Measurements from ENCODE around the gene FGF19.

The FGF19 gene, protein sequence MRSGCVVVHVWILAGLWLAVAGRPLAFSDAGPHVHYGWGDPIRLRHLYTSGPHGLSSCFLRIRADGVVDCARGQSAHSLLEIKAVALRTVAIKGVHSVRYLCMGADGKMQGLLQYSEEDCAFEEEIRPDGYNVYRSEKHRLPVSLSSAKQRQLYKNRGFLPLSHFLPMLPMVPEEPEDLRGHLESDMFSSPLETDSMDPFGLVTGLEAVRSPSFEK

DNA sequence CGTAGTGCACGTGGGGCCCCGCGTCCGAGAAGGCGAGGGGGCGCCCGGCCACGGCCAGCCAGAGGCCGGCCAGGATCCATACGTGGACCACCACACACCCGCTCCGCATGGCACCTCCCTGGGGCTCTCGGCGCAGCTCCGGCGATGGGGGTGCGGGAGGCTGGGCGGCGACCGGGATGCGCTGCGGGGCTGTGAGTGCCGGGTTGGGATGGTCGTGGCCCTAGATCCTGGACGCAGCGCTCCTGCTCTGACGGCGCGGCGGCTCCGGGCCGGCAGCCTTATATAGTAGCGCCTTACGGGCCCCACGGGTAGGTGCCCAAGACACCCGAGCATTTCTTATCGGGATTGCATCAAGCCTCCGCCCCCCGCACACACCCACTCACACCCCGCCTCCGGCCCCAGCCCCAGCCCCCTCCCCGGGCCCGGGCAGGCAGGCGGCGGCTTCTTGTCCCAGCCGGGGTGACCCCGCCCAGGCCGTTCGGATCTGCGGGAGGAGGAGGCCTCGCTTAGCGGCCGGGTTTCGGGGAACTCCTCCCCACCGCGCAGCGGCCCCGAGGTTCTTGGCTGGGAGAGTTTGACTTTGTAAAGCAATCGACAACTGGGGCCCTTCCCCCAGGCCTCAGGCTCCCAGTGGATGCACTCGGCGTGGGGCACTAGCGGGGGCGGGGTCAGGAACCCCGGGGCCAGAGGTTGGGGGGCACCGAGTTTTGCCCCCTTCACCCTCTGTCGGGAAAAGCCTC is at the start of gene FGF19:
FGF19 (minus strand) TSS at position 255 of the 740 bp plus-strand sequence; CDS start at position 109, 146 bp downstream.
- no peak for DNase-seq (ENCODE audit: low read depth)

DNA sequence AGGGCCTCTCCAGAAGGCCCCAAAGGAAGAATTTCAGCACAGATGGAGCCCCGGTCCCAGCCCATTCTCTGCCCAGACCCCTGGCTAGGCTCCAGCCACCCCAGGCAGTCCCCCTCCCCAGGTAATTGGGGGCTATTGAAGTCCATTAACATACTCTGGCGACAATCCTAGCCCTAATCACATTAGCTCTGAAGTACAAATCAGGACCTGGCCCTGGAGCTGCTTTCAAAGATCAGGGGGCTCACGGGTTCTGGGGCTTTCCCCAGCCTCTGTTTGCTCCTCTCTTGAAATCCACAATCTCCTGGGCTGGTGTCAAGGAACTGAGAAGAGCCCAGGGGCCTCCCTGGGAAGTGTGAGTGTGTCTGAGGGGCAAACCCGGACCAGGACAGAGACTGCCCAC is 49.1 kb upstream of the FGF19 start:
- no peak for DNase-seq (ENCODE audit: low read depth)

DNA sequence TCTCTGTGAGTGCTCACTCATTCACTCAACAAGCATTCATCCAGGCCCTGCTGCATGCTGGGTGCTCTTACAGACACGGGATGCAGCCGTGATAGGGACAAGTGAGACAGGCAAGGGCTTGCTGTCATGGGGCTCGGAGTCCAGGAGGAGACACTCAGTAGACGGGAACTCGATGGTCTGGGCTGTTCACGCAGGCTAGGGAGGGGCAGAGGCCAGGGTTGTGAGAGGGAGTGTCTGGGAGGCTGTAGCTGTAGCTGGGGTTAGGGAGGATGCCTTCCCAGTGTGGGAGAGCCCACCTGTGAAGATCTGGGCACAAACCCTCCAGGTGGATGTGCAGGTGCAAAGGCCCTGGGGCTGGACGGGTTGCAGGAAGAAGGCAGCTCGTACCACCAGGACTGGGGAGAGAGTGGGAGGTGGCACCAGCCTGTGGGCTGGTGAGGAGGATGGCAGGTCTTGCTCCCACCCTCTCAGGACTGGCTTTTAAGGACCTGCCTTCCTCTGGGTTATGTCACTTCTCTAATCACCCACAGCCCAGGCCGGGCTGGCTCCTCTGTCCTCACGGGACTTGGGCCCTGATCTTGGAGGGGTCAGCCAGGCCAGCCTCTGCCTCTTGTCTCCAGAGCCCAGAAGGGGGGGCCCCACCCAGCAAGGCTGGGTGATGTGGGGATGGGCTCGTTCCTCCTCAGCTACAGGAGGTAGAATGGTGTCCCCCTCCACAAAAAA is 47.2 kb upstream of the FGF19 start:
- DNase-seq (ENCODE audit: low read depth), result no peak

DNA sequence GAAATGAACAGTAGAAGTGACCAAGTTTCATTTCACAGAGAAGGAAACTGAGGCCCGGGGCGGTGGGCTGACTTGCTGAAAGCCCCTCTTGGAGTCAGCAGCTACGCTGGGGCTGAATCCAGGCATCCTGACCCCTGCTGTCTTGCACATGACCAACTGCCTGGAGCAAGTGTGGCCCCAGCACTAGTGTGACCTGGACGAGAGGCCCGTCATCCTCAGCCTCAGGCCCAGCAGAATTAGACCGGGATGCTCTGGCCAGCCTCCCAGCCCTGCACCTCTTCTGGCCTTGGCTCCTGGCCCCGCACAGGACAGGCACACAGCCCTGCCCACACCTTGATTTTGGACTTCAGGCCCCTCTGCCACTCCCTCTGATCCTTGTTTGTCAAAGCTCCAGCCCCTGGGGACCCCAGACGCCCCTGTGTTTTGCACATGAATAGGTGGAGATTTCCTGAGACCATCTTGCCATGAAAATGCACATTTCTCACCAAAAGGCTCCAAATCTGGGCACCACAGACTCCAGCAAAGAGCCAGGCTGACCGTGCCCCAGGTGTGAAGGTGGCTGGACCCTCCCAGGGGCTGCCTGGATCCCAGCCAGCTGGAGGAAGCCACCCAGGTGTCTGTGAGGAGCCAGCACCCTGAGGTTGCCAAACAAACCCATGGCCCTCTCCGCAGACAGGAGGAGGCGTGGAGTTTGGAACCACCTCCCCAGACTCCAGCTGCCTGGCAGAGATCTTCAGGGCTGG is 46.5 kb upstream of the FGF19 start:
- DNase-seq (ENCODE audit: low read depth), result no peak

DNA sequence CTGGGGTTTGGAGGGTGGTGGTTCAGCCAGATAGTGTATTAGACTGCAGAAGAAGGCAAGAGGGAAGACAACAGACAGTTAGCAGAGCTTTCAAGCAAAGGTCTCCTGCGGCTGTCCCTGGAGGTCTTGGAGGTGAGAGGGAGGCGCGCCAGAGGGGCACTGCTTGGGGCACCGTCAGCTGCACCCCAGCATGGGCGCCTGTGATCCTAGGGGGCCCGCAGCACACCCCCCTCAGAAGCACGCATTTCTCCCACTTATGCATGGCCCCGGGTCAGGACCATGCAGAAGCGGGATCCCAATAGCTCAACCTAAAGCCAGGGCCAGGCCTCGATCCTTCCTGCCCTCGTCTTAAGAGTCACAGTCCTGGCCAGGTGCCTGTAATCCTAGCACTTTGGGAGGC is 44.8 kb upstream of the FGF19 start:
- DNase-seq (ENCODE audit: low read depth), result no peak

DNA sequence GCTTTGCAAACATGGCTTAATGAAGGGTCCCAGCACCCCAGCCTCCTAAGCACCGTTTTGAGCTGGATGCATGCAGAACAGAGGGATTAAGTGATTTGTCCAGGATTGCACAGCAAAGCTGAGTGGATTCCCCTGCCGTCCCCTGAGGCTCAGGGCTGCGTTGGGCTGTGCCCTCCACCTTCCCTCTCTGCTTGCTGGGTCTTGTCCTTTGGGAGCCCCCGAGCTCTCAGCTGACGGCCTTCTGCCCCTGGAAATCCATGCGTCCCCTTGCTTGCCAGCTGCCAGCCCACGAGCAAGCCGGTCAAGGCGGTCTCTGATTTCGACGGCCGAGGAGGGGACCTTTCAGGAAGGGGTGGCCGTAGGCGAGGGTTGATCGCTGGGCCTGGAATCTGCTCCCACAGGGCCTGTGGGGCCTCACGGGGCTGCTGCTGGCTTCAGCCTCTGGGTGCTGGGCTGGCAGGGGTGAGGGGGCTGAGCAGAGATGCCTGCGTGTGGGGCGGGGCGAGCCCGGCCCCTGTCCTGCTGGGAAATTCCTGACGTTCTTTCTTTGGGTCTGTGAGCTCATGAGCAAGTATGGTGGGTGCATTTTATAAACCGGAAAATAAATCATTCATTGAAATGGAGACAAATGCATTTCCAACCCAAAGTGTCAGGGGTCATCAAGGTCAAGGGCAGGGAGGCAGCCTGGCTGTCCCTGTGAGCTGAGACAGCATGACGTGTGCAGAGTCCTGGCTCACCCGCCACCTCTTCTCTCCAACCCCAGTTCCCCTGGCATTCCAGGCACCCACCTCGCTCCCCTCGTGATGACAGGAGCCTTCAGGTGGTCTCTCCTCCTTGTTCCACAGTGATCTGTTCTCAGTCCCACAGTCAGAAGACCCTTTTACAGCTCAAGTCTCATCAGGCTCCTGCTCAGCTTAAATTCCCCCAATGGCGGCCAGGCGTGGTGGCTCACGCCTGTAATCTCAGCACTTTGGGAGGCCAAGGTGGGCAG is 43.2 kb upstream of the FGF19 start:
- no peak for DNase-seq (ENCODE audit: low read depth)

DNA sequence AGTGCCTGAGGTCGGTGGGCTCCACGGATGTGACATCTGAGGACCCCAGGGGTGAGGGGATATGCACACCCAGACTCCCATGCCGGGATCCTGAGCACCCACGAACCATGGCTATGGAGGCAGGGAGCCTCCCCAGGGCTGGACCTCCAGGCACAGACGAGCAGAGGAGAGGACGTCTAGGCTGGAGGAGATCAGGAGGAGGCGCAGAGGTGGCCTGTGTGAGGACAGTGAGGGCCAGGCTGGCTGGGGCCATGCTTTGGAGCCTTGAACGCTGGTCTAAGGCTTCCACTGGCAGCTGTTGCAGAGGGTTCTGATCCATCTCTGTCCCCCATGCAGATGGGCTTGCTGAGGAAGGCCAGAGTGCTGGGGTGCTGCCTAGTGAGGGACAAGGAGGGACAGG is 42.3 kb upstream of the FGF19 start:
- no peak for DNase-seq (ENCODE audit: low read depth)

DNA sequence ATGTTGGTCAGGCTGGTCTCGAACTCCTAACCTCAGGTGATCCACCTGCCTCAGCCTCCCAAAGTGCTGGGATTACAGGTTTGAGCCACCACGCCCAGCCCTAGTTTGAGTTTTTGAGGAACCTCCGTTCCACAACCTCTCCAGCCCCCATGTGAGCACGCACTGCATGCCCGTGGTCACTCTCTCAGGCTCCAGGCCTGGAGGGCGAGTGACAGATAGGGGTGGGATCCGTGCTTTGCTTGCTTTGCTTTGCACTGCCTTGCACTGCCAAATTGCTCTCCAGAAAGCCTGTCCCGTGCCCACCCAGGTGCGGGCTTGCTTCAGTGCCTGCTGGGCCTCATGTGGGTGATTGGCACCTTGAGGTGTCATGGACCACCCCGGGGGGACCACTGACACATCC is 41.4 kb upstream of the FGF19 start:
- DNase-seq (ENCODE audit: low read depth), result no peak

DNA sequence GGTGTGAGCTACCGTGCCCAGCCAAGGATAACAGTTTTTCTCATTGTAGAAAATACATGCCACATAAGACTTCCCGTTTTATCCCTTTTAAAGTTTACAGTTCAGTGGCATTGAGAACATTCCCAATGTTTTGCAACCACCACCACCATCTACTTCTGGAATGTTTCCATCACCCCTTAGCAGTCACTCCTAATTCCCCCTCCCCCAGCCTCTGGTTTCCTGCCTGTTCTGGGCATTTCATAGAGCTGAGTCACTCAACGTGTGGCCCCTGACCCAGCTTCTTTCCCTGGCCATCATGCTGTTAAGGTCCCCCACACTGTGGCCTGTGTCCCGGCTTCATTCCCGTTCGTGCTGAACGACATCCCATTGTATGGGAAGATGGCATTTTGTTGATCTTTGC is 40.6 kb upstream of the FGF19 start:
- DNase-seq (ENCODE audit: low read depth), result no peak

DNA sequence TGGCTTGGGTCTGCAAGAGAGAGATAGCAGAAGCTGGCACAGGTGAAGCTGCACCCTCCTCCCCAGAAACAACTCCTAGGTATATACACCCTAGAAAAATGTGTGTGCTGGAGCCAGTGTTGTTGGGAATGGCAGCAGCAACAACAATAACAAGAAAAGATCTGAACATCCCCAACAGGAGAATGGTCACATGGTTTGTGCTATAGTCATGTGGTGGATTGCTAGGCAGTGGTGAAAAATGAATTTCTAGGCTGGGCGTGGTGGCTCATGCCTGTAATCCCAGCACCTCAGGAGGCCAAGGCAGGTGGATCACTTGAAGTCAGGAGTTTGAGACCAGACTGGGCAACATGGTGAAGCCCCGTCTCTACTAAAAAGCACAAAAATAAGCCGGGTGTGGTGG is 31.0 kb upstream of the FGF19 start:
- no peak for DNase-seq (ENCODE audit: low read depth)

DNA sequence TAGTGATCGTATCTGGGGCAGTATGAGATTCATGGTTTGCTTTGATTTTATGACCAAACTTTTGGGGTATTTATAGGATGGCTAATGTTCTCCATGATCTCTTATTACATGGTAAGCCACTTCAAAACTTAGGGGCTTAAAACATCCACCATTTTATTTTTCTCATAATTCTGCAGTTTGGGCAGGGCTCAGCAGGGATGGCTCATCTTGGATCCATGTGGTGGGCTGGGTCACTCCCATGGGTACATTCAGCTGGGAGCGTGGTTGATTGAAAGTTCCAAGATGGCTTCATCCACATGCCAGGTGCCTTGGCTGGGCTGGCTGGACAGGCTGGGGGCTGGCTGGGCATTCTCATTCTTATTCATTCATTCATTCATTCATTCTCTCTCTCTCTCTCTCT is 30.5 kb upstream of the FGF19 start:
- DNase-seq (ENCODE audit: low read depth), result no peak

DNA sequence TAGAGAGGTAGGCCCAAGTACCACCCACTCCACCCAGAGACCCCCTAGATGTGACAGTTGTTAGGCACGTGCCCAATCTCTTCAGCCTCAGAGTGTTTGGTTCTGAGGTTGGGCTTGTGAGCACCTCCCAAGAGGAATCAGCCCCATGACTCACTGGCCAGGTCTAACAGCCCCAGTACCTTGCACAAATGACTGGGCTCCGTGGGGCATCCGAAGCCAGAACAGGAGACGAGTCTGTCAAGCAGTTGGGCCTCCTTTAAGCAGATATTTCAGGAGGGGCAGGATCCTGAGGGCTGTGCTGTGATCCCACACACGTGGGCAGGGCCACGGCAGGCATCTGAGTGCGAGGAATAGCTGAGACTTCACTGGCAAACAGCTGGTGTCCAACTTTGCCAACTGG is 29.1 kb upstream of the FGF19 start:
- DNase-seq (ENCODE audit: low read depth), result no peak

DNA sequence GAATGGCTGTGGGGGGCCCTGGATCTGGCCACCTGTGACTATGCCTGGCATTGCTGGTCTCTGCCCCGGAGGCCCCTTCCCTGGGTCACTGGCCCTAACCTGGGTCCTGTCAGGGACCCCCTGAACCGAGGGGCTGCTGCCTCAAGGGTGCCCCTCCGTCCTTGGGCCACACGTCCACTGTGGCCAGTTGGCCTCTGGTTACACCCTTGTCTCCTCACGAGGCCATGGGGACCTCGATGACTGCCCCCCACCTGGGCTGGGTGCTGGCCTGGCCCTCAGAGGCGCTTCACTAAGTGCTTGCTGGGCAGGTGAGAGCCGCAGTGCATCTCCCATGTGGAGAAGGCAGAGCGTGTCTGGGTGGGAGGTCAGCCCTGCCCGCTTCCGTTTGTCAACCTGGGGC is 27.3 kb upstream of the FGF19 start:
- DNase-seq (ENCODE audit: low read depth), result no peak

DNA sequence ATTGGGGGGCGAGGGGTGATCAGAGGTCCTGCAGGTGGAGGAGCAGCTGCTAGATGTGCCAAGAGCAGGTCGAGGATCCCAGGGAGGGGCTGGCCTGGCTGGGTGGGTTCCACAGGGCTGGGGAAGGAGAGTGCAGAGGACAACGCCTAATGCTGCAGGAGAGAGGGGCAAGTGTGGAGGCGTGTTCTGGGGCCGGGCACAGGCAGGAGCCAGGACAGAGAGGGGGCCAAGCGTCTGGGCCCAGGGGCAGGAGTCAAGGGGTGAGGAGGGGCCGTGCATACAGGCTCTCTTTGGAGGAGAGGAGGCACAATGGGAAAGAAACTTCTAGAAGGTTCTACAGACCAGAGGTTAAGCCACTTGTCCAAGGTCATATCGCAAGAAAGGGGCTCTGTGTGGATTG is 26.7 kb upstream of the FGF19 start:
- no peak for DNase-seq (ENCODE audit: low read depth)

DNA sequence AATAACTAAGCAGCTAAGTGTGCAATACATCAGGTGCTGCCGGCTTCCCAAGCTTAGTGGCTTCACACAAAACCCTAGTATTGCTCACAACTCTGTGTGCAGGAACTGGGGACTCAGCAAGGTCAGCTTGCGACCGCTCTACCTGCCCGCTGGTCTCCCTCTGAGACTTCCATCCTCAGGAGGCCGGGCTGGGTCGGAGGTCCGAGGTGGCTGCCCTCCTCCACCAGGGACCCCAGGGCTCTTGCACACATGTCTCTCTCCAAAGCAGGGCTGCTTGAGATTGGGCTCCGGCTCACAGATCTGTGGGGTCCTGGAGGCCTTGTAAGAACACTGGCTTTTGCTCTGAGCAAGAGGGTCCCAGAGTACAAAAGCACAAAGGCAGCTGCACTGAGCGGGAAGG is 25.4 kb upstream of the FGF19 start:
- no peak for DNase-seq (ENCODE audit: low read depth)

DNA sequence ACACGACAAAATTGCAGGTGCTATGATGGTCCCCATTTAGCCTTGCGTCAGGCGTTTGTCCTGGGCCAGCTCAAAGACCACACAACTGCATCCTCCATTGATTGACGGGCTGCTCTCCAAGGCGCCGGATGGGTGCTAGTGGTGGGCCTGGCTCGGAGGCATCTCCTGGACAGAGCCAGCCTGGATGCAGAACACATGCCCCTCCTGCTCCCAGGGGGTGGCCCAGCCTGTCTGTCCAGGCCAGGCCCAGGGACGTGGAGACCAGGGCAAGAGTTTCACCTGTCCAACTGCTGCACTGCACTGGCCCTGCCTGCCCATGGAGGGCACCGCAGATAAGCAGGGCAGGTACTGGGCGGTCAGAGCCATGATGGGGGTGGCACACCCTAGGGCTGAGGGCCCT is 23.4 kb upstream of the FGF19 start:
- DNase-seq (ENCODE audit: low read depth), result no peak

DNA sequence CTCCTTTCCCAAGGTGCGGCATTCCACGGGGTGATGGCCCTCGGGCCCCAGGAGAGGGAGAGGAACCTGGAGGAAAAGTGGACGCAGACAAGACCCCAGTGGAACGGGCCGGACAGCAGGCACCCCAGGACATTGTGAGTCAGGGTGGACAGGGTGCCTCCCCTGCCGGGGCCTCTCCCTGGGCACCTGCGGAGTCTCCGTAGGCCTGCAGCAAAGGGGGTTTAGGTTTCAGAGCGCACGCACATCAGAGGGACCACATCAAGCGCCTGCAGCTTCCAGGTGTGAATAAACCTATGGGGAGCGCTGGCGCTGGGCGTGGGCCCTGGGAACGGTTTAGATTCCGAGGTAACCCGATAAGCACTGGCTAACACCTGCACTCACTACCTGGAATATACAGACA is 22.7 kb upstream of the FGF19 start:
- DNase-seq (ENCODE audit: low read depth), result no peak

DNA sequence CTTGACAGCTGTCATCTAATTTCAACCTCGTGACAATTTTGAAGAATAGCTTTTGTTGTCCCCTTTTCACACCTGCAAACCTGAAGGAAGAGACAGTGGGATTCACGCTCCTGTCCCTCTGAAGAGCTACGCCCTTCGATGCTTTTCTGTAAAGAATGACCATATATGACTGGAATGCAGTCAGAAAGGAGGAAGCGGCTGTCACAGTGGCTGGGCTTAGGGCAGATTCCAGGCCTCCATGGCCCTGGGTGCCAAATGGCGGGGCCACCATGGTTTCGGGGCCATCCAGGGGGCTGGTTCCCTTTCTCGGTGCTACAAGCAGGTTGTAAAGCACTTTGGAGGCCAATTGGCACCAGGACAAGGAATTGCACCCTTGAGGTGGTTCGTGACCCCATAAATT is 22.2 kb upstream of the FGF19 start:
- DNase-seq (ENCODE audit: low read depth), result no peak

DNA sequence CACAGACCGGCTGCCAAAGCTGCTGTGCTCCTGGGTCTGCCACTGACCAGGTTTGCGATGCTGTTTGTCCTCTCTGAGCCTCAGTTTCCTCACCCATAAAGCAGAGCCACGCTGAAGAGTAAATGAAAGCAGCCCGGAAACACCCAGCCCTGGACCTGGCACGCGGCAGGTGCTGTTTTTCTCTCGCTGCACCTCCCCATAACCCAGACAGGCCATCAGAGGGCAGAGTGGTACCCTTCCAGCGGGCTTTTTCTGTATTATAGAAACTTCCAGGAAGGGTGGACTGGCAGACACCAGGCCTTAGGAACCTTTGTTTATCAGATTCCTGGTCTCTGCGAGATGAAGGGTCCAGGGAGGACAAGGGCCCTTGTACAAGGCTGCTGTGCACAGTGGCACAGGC is 17.9 kb upstream of the FGF19 start:
- DNase-seq (ENCODE audit: low read depth), result no peak

DNA sequence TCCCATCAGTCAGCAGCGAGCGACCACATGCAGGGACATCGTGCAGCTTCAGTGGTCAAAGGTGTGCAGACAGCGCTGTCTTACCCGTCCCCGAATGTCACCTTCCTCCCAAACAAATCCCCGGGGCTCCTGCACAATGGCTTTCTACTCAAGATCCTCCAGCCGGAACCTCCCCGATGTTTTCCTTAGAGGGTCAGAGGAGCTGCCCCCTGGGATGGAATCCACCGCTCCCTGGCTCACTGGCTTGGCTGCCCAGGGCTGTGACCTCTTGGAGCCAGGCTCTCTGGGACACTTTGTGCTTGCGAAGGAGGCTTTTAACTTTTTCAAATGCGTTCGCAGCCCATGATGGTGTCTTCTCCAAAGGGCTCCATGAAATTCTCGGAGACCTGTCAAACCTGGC is 17.3 kb upstream of the FGF19 start:
- DNase-seq (ENCODE audit: low read depth), result no peak

DNA sequence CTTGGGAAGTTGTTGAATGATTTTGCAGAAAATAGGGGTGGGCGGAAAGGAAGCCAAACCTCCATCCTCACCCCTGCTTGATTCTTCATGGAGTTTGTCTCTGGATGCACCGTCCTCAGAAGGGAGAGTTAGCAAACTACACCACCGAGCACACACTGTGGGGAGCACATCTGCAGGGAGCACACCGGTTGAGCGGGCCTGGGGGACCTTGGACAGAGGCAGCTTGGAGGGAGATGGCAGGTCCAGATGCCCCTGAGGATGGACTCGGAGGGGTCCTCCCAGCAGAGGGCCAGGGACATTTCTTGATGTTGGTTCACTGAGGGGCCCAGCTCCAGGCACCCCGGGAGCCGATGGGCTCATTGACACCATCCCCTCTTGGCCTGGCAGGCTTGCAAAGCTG is 15.1 kb upstream of the FGF19 start:
- no peak for DNase-seq (ENCODE audit: low read depth)

DNA sequence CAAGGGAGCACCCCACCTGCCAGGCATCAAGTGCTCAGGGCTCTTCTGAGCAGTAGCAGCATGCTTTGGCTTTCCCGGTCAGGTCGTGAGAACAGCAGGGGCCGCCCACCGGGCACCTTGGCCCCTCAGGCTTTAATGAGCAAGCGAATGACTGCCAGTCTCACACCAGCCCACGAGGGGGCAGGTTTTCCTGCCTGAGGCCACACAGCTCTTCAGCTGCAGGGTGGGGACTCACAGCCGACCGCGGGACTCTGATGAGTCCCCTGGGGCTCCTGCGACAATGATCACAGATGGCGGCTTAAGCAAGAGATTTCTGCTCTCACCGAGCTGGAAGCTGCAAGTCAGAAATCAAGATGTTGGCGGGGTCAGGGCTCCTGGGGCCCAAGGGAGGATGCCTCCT is 14.3 kb upstream of the FGF19 start:
- no peak for DNase-seq (ENCODE audit: low read depth)

All from stimulated activated CD8-positive, alpha-beta memory T cell treated with anti-CD3 and anti-CD28 coated beads, Interleukin-7, amount 100 ng/mL, for 24 hours (primary cell).